AG09309 (cell line): ENCODE results near the gene ACVR2B.

Experiments
- DNase-seq: peaks from one replicate; pipeline ENCODE4 v3.0.0-alpha.2; 2010; ENCODE audit warnings: low read depth
- H3K4me3 ChIP-seq: 2 replicates; pipeline ENCODE4 v1.5.1; 2011; ENCODE audit warnings: mild to moderate bottlenecking, low read depth, low read length, moderate library complexity; ENCODE audit not compliant: control insufficient read depth
- CTCF ChIP-seq: IDR thresholded peaks from 2 replicates; pipeline ENCODE4 v1.5.1; 2011; ENCODE audit warnings: mild to moderate bottlenecking, low read depth, low read length, inconsistent platforms; ENCODE audit not compliant: insufficient read depth, control insufficient read depth; ENCODE audit errors: missing control alignments

The ACVR2B gene

GRCh38 chr3:38446085-38446686 is 7.5 kb upstream of the ACVR2B start:
- no peak for DNase-seq
- H3K4me3 ChIP-seq: no peak overlapping the region
- TF ChIP-seq CTCF: no peak

- no peak for TF ChIP-seq CTCF
- DNase-seq: no peak
- no peak overlapping the region for H3K4me3 ChIP-seq
These were observed 6.9 kb upstream of the ACVR2B start for GRCh38 chr3:38446812-38447211.

GRCh38 chr3:38450853-38451252 is 2.8 kb upstream of the ACVR2B start:
- DNase-seq: no peak
- no peak for TF ChIP-seq CTCF
- H3K4me3 ChIP-seq: no peak overlapping the region

- H3K4me3 ChIP-seq: peak overlapping the region; percentile 74
- TF ChIP-seq CTCF: no peak
- no peak for DNase-seq
These were observed 155 bp downstream of the ACVR2B start for GRCh38 chr3:38453913-38454177.

GRCh38 chr3:38454178-38454883 is 641 bp downstream of the ACVR2B start:
- no peak for DNase-seq
- H3K4me3 ChIP-seq: peak overlapping the region; percentile 74
- no peak for TF ChIP-seq CTCF

- no peak for DNase-seq
- peak overlapping the region; percentile 74 for H3K4me3 ChIP-seq
- TF ChIP-seq CTCF: no peak
These were observed 1.4 kb downstream of the ACVR2B start for GRCh38 chr3:38454884-38455638.
